PC-3 (cell line): Measurements from ENCODE around the gene CENPF. TPM values are rescaled to one million over a fixed set of nuclear protein-coding genes. Genes with fewer than 3 reads are reported as not detected.

ENCODE experiments used
- ATAC-seq: fragments of 200-7000 bp; cut with Tn5 transposase; 2 replicates; pipeline ENCODE4 v1.9.1; 2020; ENCODE audit warnings: mild to moderate bottlenecking, moderate library complexity
- BruUV-seq: library from RNA; stranded (reverse); fragments of 400-500 nt; replicated peaks from 2 replicates; lab custom pipeline; 2021; lab: Mats Ljungman, UMichigan
- CTCF ChIA-PET: fragments of 300-600 bp; sonication (Branson Sonifier 250); formaldehyde crosslinking; loops from one replicate; lab custom pipeline; 2022; ENCODE audit warnings: antibody characterized with exemption; lab: Charles Lee
- POLR2A ChIA-PET: fragments of 300-600 bp; sonication (Branson Sonifier 250); formaldehyde crosslinking; loops from one replicate; lab custom pipeline; 2022; ENCODE audit warnings: antibody characterized with exemption; ENCODE audit not compliant: unreplicated experiment; lab: Charles Lee
- DNase-seq: peaks from one replicate; pipeline ENCODE4 v3.0.0-alpha.2; 2015
- H2AFZ ChIP-seq: fragments of 300-600 bp; sonication (generic); 2 replicates; pipeline ENCODE4 v1.6.0; 2016; ENCODE audit warnings: antibody characterized with exemption, low read length
- H3F3A ChIP-seq: fragments of 300-600 bp; sonication (generic); one replicate; pipeline ENCODE4 v1.6.0; 2017; ENCODE audit warnings: antibody characterized with exemption, low read length, control low read depth, mild to moderate bottlenecking; ENCODE audit not compliant: unreplicated experiment
- H3K27ac ChIP-seq: fragments of 300-600 bp; sonication (generic); 2 replicates; pipeline ENCODE4 v1.5.1; 2016; ENCODE audit warnings: mild to moderate bottlenecking, low read length
- H3K27me3 ChIP-seq: fragments of 300-600 bp; sonication (generic); 2 replicates; pipeline ENCODE4 v1.6.1; 2016; ENCODE audit warnings: low read length, mixed read lengths
- H3K36me3 ChIP-seq: fragments of 300-600 bp; sonication (generic); 2 replicates; pipeline ENCODE4 v1.6.1; 2016; ENCODE audit warnings: low read depth, mixed run types, low read length, mixed read lengths
- H3K4me1 ChIP-seq: fragments of 300-600 bp; sonication (generic); 2 replicates; pipeline ENCODE4 v1.5.1; 2016; ENCODE audit warnings: low read length; ENCODE audit not compliant: insufficient read depth
- H3K4me2 ChIP-seq: fragments of 300-600 bp; sonication (generic); 2 replicates; pipeline ENCODE4 v1.6.0; 2016; ENCODE audit warnings: low read length
- H3K4me3 ChIP-seq: fragments of 300-600 bp; sonication (generic); 2 replicates; pipeline ENCODE4 v1.5.1; 2016; ENCODE audit warnings: mild to moderate bottlenecking, low read length, mixed read lengths
- H3K79me2 ChIP-seq: fragments of 300-600 bp; sonication (generic); 2 replicates; pipeline ENCODE4 v1.6.1; 2017; ENCODE audit warnings: low read length, mixed read lengths
- H3K9ac ChIP-seq: fragments of 300-600 bp; sonication (generic); 2 replicates; pipeline ENCODE4 v1.6.0; 2016; ENCODE audit warnings: mild to moderate bottlenecking, low read length
- H3K9me2 ChIP-seq: fragments of 300-600 bp; sonication (generic); replicated peaks from 2 replicates; pipeline ENCODE4 v1.6.1; 2016; ENCODE audit warnings: mixed run types, low read length, mixed read lengths
- H3K9me3 ChIP-seq: fragments of 300-600 bp; sonication (generic); 2 replicates; pipeline ENCODE4 v1.6.1; 2016; ENCODE audit warnings: low read length, mixed read lengths
- H4K20me1 ChIP-seq: fragments of 300-600 bp; sonication (generic); 2 replicates; pipeline ENCODE4 v1.6.1; 2016; ENCODE audit warnings: low read length, mixed read lengths
- CTCF ChIP-seq: fragments of 300-600 bp; sonication (generic); conservative IDR thresholded peaks from 2 replicates; pipeline ENCODE4 v1.5.1; 2017; ENCODE audit warnings: antibody characterized with exemption, low read depth, mild to moderate bottlenecking, low read length
- EZH2 ChIP-seq: fragments of 300-600 bp; sonication (generic); IDR thresholded peaks from one replicate; pipeline ENCODE4 v1.6.1; 2017; ENCODE audit warnings: antibody characterized with exemption, mild to moderate bottlenecking, low read length; ENCODE audit not compliant: unreplicated experiment
- EZH2phosphoT487 ChIP-seq: fragments of 300-600 bp; sonication (generic); IDR thresholded peaks from 2 replicates; pipeline ENCODE4 v1.6.1; 2018; ENCODE audit warnings: mild to moderate bottlenecking, antibody characterized with exemption, low read length, borderline replicate concordance
- intact Hi-C: fragments of 100-400 bp; cut with micrococcal nuclease; formaldehyde crosslinking; loops from 2 replicates; pipeline ENCODE4 v1.9.0; 2023
- total RNA-seq: library from RNA; depleted of rRNA; stranded (reverse); fragments of >200 nt; gene quantifications from 2 replicates; pipeline ENCODE4 v1.2.3, GENCODE V29; 2014

The CENPF gene
- total RNA-seq, 1 experiment from 2014 or later: 92.6 TPM

GRCh38 chr1:214700437-214700836 lies 97.4 kb downstream of the CENPF start:
- Histone ChIP-seq H3F3A (no peaks in the 10 kb centered on the region), H3K4me2 (no peak overlapping the region)

GRCh38 chr1:214702556-214702955 lies 99.6 kb downstream of the CENPF start:
- no peaks in the 10 kb centered on the region for H3K27me3 ChIP-seq
- no peaks in the 10 kb centered on the region for H3K9me2 ChIP-seq
- peaks cover 5% of the 10 kb centered on the region; the same call in 1 of the 2 replicates for H3K4me1 ChIP-seq
- H3K4me3 ChIP-seq: no peak overlapping the region
- intact Hi-C loops: no loop called here
- H3K36me3 ChIP-seq: no peaks in the 10 kb centered on the region
- no peak overlapping the region for H3K27ac ChIP-seq
- H4K20me1 ChIP-seq: no peaks in the 10 kb centered on the region
- no peak overlapping the region for H2AFZ ChIP-seq
- no peaks in the 10 kb centered on the region for H3K9me3 ChIP-seq
- no peaks in the 10 kb centered on the region for H3F3A ChIP-seq
- ChIA-PET POLR2A (no interaction called here), CTCF (no interaction called here)
- no peak for ATAC-seq
- H3K4me2 ChIP-seq: no peak overlapping the region
- TF ChIP-seq EZH2: no peak
- TF ChIP-seq EZH2phosphoT487: no peak
- TF ChIP-seq CTCF: no peak
- BruUV-seq: no TSS peak
- no peak overlapping the region for H3K9ac ChIP-seq
- DNase-seq: no peak
- H3K79me2 ChIP-seq: no peaks in the 10 kb centered on the region

More at GRCh38 chr1:214700437-214700836, 97.4 kb downstream of the CENPF start:
- TF ChIP-seq CTCF (no peak), EZH2 (no peak), EZH2phosphoT487 (no peak)
- H4K20me1 ChIP-seq: no peaks in the 10 kb centered on the region
- no peak for DNase-seq
- ChIA-PET POLR2A (no interaction called here), CTCF (no interaction called here)
- H3K4me3 ChIP-seq: no peak overlapping the region
- H3K27me3 ChIP-seq: no peaks in the 10 kb centered on the region
- no peak overlapping the region for H3K27ac ChIP-seq
- no peaks in the 10 kb centered on the region for H3K9me3 ChIP-seq
- peaks cover 5% of the 10 kb centered on the region; the same call in 1 of the 2 replicates for H3K4me1 ChIP-seq
- no peaks in the 10 kb centered on the region for H3K9me2 ChIP-seq
- no peak for ATAC-seq
- BruUV-seq: no TSS peak
- H2AFZ ChIP-seq: no peak overlapping the region
- intact Hi-C loops: no loop called here
- no peaks in the 10 kb centered on the region for H3K36me3 ChIP-seq
- no peaks in the 10 kb centered on the region for H3K79me2 ChIP-seq
- no peak overlapping the region for H3K9ac ChIP-seq

- CTCF ChIA-PET: no interaction called here
- no peak for ATAC-seq
- H3K4me1 ChIP-seq: peaks cover 9% of the 10 kb centered on the region
Measured at GRCh38 chr1:214707306-214708087, 104.5 kb downstream of the CENPF start.

More at GRCh38 chr1:214707306-214708087, 104.5 kb downstream of the CENPF start:
- no peak for TF ChIP-seq CTCF
- no peak for TF ChIP-seq EZH2phosphoT487
- TF ChIP-seq EZH2: no peak
- H4K20me1 ChIP-seq: no peaks in the 10 kb centered on the region
- no peaks in the 10 kb centered on the region for H3F3A ChIP-seq
- H3K9me2 ChIP-seq: no peaks in the 10 kb centered on the region
- no TSS peak for BruUV-seq
- H3K9me3 ChIP-seq: no peaks in the 10 kb centered on the region
- H3K36me3 ChIP-seq: no peaks in the 10 kb centered on the region
- POLR2A ChIA-PET: no interaction called here
- H3K9ac ChIP-seq: no peak overlapping the region
- no peak for DNase-seq
- H3K4me2 ChIP-seq: no peak overlapping the region
- no peaks in the 10 kb centered on the region for H3K79me2 ChIP-seq
- no peaks in the 10 kb centered on the region for H3K27me3 ChIP-seq
- H3K27ac ChIP-seq: no peak overlapping the region
- H2AFZ ChIP-seq: no peak overlapping the region
- intact Hi-C loops: no loop called here
- no peak overlapping the region for H3K4me3 ChIP-seq
